Eye (tissue), 1 donor: ENCODE data around the gene ZNF277.
"Not testable (repeated sequence)": the region's sequence is repeated elsewhere in the genome, so short reads cannot be mapped to it uniquely, and the experiment has no call there.

Experiments used
- DNase-seq: peaks from one replicate; pipeline ENCODE4 v3.0.0-alpha.2; 2015

ZNF277 gene

DNA sequence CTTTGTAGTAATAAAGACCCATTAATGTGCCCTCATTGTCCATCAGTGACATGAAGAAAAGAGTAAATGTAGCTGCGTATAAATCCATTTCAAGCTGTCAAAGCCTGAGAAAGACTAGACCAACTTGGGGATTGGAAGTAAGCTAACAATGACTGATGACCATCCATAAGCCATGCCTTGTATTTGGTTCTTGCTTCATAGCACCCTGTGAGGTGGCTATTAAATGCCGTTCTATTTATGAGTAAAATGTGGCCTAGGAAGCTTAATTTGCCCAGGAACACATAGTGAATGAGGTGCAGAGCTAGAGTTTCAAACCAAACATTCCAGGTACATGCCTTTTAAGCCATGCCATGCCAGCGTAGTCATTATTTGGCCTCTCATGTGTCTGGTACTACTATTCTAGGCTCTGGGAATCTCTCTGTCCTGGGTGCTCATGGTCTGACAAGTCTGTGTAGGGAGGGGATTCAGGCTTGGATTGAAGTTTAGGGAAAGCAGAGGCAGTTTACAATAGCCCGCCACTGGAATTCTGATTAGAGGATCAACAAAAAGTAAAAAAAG lies 92.1 kb downstream of the ZNF277 start:
- DNase-seq, result no peak

DNA sequence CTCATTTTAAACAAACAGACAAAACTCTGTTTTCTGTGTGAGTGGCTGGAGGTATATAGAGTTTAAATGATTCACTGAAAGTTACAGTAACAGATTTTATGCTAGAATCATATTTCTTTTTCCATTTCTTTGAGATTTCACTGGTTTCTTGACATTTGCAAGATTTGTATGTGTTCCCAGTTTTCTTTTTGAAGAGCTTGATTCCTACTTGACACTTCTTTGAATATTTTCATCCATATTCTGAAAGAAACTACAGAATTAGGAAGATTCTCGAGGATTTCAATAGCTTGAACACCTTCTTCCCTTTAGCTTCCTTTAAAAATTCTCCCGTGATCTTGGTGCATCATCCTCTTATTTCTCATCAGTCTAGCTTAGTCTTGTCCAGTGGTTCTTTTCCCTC lies 93.6 kb downstream of the ZNF277 start:
- no peak for DNase-seq

DNA sequence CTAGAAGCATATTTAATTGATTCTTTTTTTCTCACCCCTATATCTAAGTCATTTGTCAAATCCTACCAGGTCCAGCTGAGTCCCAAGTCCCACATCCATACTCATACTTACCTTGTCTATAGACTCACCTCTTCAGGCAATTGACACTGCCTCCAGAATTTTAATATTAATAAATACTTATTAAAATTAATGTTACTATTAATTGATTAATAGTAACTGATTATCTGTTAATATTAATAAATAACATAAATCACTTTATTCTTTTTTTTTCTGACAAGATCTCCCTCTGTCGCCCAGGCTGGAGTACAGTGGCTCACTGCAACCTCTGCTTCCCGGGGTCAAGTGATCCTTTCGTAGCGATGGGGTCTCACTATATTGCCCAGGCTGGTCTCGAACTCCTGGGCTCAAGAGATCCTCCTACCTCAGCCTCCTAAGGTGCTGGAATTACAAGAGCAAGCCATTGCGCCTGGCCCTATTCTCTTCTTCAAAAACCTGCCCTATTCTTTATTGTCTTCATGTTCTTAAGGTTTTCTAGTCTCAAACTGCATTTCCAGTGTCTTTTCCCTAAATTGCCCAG lies 94.4 kb downstream of the ZNF277 start:
- no peak for DNase-seq

DNA sequence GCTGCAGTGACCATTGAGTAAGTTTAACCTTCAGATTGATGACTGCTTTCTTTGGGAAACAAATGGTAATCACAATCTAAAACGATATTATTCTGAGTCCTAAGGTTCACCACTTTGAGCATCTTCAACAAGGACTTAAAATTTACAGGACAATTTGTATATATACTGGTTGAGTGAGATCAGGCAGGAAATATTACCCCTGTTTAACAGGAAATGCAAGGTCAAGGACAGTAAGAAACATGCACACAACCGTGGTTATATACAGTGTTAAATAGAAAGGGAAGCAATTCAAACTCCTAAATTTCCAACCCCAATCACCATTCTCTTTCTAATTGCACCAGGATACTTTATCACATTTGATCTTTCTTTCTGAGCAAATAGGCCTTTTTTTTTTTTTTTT lies 96.1 kb downstream of the ZNF277 start:
- DNase-seq, result no peak

DNA sequence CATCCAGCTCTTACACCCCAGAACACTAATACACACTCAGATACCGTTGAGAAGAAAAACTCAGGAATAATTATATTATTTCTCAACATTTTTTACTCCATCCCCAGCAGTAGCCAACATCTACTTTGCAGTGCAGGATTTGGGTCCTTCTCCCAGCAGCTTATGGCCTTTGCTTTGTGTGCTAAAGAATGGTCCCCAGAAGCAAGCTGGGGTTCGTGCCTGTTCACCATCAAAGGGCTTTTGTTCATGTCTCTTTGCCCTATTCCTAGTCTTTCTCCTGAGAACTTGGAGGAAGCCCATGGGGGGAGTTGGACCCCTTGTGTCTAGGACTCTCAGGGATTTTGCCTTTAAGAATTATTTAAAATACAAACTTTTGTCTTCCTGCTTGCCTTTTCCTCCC lies 100.4 kb downstream of the ZNF277 start:
- no peak for DNase-seq

DNA sequence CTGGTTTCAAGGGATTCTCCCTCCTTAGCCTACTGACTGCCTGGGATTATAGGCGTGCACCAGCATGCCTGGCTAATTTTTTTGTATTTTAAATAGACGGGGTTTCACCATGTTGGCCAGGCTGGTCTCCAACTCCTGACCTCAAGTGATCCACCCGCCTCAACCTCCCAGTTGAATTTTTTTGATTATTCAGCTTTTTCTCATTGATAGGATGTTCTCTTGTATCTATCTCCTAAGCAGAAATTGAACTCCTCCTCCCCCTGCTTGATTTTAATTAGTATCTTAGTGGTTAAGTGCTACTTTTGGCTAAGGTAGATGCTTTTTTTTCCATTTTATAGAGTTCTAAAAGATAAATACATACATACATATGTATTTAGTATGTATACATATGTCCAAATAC lies 101.0 kb downstream of the ZNF277 start:
- DNase-seq, result no peak

DNA sequence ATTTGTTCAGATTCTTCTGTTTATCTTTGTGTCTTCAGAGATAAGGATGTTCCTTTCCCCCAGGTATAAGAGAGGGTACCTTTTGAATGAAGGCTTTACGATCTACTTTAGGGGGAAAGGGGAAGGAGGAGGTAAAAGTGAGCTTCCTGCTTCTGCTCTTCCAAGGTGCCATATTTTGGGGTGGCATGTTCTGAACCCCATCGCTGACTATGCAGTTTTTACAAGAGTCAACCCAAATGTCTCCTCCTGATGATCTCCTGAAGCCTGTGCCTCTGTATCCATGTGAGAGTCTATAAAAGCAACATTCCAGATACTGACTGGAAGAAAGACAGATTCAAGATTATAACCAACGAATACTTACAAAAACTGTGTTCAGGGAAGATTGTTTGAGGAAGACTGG lies 102.5 kb downstream of the ZNF277 start:
- no peak for DNase-seq

DNA sequence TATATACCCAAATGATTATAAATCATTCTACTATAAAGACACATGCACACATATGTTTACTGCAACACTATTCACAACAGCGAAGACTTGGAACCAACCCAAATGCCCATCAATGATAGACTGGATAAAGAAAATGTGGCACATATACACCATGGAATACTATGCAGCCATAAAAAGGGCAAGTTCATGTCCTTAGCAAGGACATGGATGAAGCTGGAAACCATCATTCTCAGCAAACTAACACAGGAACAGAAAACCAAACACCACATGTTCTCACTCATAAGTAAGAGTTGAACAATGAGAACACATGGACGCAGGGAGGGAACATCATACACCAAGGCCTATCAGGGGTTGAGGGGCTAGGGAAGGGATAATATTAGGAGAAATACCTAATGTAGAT lies 110.3 kb downstream of the ZNF277 start:
- DNase-seq, result not testable (repeated sequence)

DNA sequence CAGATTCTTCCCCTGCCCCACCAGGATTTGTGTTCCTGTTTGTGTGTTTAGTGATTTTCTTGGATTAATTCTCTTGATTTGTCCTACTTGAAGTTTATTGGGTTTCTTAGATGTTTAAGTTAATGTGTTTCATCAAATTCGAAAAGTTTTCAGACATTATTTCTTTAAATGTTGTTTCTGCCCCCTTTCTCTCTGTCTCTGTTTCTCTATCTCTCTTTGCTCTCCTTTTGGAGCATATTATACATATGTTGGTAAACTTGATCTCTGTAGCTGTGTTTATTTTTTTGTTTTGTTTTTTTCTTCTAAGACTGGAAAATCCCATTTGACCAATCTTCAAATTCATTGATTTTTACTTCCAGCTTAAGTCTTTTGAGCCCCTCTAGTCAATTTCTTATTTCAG lies 115.6 kb downstream of the ZNF277 start:
- no peak for DNase-seq

DNA sequence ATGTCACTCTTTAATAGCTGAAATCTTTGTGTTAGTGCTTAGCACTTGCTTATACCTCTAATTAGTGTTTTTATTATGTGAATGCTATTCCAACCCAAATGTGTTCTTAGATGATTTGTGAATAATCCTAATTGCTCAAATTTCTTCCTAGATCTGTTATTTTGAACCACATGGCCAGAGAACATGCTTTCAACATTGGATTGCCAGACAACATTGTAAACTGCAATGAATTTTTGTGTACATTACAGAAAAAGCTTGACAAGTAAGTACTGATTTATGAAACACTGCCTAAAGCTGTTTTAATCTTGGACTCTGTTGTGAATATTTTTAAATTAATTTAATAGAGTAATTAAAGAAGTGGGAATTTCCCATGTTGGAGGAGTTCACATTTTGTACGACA lies 121.1 kb downstream of the ZNF277 start:
- no peak for DNase-seq

DNA sequence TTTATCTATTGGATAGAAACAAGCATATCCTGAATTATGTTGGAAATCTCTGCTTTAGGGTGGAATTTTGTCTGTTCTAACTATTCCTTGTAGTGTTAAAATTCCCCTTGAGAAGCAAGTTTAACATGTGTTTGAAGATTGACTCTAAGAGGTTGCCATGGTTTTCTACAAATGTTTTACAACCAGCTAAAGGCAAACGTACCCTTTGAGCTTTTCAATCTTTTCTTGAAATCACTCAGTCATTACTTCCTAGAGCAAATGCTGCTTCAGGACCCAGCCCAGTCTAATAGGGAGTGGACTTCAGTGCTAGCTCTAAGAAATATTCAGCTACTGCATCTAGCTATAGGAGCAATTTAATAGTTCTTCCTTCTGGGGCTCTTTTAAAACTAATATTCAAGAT lies 125.0 kb downstream of the ZNF277 start:
- DNase-seq, result no peak

DNA sequence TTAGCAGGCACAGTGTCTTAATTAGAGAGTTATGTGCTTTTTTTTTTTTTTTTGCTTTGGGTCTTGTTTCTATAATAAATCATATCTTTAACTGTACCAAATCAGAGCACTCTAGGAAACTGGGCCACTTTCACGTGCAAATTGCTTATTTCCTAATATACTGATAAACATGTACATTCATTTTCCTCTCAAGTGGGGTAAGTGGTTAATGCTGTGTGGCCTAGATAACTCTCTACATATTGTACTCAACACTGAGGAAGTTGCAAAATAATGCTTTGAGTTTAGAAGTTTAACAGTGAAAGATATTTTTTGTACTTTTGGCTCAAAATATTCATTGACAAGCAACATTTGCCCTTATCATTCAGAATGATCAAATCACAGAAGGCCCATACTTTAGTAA lies 127.9 kb downstream of the ZNF277 start:
- DNase-seq, result no peak

DNA sequence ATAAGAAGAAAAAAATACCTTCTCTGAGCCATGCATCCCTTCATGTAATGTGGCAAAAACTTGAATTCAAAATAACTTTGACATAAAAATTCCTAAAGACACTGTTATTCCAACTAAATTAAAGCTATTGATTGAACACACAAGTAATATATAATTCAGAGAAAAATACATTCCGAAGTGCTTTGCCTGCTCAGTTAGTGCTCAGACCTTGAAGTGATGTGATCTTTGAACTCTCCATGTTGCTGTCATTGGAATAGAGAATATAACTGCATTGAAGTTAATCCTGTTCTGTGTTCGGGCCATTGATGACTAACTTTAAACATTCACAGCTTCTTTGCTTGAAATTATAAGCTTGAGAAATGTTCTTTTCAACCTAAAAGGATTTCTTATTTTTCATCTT lies 129.8 kb downstream of the ZNF277 start:
- DNase-seq, result no peak

DNA sequence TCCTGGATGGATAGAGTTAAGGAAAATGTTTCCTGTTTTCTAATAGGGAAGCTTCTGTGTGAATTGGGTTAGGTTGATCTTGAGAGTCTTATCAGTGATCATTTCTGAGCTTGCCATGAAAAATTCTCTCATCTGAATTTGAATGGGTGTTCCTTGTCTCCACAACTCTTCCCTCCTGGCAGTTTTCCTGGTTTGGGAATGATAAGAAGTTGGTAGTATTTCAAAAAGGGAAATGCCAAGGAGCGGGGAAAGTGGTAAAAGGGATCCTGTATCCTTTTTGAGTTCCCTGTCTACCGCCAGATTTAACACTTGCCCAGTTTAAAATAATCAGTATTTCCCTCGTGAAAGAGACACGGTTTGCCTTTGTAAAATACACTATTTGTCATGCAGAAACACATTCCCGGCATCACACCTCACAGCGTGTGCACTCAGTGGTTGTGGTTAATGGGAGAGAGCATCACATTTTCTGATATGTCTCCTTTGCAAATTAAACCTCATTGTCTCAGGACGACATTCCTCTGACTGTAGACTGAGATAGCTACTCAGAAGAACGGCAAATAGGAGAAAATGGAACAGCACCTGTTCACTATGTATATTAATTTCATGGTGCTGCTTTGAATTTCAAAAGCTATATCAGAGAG lies 130.6 kb downstream of the ZNF277 start:
- DNase-seq, result no peak

DNA sequence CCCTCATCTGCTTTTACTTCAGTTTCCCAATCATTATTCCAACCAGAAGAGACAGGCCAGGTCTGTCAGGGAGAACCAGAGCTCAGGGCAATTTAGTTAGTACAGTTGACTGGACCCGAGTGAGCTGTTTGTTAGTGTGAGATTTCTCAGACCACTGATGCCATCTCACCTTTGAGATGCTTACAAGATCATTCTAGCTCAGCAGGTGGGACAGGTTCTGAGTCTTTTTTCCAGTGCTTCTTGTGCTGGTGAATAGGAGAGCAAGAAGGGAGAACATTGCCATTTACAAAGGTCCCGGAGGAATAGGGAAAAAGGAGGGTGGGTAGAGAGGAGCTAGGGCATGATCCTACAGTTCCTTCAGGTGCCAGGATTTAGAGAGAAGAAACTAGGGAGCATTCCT lies 131.4 kb downstream of the ZNF277 start:
- DNase-seq, result no peak

DNA sequence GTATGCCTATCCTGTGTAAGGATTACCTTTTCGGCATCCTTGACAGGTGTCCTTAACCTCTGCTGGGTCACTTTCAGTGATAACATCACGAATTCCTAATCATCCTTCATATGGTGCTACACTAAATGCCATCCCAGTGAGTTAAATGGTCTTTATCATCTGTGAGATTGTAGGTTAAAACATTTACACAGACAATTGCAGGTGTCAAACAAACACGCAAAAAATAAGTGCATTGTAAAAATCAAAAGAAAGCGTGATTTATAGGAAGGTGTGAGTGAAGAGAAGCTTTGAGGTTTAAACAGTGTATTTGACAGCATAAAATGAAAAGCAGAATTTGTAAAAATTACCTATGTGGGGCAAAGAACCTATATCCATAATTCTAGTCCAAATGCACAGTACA lies 132.3 kb downstream of the ZNF277 start:
- no peak for DNase-seq

DNA sequence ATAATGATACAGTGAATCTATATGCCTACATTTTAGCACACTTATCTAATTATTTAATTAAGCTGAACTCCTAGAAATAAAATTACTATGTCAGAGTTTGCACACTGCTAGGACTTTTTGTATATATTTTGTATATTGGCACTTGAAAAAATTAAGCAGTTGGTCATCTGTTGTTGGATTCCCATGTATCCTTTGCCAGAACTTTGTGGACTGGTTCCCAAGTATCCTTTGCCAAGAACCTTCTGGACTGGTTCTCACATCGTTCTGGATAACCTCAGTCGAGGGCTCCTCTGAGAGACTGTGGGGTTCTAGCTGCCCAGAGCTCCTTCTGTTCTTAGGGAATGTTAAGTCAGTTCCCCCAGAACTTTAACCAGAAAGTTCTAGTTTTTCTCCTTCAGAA lies 135.0 kb downstream of the ZNF277 start:
- DNase-seq, result no peak

DNA sequence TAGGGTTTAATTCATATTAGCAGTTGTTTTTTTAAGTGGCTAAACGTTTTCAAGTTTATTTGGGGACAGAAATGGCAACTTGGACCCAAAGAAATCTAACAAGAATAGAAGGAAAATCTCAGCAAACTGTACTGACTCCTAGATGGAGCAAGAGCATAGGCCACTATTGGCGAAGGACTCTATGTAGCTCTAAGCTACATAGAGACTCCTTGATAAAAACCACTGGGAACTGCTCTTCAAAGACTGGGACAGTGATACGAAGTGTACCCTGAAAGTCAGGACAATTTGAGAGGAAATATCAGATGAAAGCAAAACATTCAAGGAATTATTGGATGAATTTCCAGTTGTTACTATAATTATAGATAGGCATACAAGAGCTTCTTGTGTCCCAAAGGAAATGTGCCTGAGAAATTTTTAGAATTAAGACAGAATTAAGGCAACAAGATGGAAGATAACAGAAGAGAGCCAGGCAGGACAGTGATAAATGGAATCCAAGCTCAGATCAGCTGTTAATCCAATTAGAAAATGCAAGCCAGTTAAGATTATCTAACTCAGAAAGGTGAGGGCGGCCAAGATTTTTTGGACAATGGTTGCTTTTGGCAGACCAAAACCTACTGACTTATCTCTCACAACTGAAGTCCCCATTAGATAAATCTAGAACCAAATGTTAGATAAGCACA lies 140.0 kb downstream of the ZNF277 start:
- no peak for DNase-seq

DNA sequence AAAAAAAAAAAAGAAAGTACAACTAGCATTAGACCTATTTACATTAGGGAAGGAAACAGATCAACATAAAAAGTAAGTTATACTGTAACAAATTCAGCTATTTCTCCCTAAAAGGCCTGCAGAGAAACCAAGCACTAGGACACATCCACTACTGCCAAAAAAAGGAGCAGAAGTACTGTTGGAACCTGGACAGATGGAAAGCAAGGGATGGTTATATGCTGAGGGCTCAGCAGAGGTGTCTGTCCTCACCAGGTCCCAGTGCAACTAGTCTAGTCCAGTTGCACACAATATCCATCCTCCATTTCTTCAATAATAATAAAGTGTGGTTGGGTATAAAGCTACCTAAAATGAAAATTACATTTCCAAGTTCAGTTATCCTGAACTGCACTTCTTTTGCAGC lies 140.6 kb downstream of the ZNF277 start:
- no peak for DNase-seq

DNA sequence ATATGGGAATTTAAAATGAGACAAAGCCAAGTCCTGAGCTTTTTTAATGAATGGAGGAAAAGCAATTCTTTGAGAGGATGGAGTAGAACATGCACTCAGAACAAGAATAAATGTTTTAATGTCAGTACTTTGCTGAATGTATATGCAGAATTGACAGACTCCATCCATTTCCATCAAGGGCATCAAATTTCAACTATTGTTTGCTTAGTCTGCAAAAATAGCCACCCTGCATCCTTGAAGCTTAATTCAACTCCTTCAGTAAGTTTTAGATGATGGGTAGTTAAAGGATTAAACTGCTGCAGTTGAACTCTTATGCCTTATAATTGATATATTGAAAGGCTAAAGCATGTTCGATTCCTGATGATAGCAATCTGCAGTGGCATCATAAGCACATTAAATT lies 144.1 kb downstream of the ZNF277 start:
- DNase-seq, result no peak

DNA sequence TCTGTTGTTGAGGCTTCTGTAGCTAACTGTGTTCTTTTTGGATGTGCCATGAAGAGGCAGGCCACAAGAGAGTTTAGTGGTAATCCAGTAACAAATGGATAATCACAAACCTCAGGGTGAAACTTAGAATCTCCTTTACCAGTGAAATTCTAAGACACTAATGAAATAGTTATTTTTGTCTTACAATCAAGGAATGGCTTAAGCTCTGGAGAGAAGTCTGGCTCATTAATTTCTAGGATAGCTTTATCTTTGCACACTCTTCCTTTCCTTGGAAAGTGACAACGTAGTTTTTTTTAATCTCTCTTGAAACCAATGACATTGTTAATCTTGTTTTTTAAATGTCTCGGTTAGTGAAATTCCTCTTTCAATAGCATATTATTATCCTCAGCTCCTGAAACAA lies 150.1 kb downstream of the ZNF277 start:
- no peak for DNase-seq

DNA sequence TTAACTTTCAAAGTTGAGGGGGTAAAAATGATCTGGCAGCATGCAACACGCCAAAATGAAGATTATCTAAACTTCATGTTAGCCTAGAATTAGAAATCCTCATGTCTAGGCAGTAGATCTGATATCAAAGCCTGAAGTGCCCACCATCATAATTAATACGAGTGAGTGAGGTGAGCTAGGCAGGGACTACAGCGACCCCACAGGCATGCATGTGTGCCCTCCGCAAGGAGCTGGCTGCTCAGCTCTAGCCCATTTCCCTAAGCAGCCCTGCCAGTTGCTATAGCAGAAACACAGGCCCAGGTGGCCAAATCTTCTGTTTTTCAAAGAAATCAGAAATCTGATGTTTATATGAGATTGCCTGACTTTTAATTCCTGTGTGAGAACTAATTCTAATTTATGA lies 150.6 kb downstream of the ZNF277 start:
- DNase-seq, result peak; percentile 10

DNA sequence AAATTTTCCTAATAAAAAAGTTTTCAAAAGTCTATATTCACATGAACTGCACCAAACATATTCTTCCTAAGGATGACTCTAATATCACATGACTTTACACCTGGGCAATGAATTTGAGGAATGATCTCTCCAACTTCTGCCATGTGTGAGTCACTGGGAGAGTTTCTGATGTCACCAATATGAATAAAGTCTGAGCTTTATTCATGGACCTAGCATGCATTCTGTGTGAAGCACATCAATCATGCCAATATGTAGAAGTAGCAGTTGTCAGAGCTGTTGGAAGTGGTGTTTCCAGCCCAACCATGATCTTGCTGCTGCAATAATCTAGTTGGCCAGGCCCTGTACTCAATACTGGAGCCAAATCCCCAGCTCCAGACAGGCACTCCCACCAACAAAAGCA lies 152.0 kb downstream of the ZNF277 start:
- no peak for DNase-seq

DNA sequence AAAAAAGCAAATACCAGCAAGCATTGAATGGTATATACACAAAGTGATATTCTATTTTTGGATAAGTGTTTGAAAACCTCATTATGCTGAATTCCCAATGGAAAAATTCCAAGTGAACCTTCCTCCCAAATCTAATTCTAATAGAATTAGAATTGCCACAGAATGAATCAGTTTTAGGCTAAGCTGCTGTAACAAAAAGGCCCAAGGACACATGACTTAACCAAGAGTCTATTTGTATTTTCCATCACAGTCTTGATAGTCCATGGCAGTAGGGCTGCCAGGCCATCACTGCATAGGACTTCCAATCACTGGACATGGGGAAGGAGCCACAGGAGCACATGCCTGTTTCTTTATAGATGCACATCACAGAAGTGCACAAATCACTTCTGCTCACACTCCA lies 152.6 kb downstream of the ZNF277 start:
- DNase-seq, result no peak

DNA sequence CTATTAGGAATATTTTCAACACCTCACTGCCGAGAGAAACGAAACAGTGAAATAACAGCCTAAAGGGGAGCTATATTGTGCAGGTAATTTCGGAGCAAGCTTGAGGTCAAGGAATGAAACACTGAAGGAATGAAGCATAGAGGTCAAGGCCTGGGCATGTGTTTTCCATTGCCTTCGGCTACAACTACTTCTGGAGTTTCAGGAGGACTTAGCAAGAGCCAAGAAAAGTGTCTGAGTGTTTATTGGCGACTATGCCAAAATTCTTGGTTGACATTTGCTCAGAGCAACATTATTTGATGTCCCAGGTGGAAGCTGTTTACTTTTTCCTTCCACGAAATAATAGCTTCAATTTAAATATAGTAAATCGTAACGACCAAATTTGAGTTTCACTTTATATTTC lies 154.2 kb downstream of the ZNF277 start:
- DNase-seq, result no peak
